Measurements from ENCODE around the gene CEP164.
A peak's percentile ranks its signal among the peaks of the same experiment; 100 is the strongest.

CEP164 gene

DNA sequence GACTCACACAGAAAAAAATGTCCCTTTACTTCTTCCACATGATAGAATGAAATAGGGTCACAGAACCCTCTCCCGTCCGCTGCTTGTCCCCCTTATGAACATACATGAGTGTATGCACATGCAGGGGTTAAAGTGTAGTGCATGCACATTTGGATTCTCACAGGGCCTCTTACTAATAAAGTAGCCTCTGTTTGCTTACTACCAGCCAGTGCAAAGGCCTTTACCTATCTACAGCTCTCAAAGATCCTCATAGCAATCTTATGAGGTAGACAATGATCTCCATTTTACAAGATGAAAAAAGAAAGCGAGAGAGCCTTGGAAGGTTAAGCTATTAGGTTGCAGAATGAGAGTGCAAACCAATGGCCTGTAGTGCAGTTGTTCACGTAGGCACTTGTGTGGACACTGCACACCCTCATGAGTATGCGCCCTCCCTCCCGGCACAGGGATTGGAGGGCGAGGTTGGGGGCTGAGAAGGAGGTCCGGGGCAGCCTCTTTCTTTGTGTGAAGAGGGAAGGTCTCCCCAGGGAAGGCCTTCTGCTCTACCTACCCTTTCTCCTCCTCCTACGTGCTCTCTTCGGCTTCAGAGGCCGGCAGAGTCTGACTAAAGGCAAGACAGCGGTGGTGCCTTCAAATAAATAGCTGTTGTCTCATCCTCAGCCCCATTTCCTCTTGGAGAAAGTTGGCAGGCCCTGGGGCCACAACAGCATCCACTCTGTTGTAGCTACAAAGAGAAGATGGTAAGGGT, 91.3 kb downstream of the CEP164 start:
- WGBS (ENCODE audit: insufficient coverage, insufficient read length): no CpG with 5 or more reads among the region's 12 CpGs
- no peak for DNase-seq (ENCODE audit: low read depth, low spot score)
- no peak overlapping the region for H3K27ac ChIP-seq (ENCODE audit: low read length)
- H3K4me3 ChIP-seq (ENCODE audit: low read length): no peak overlapping the region
- H3K27me3 ChIP-seq (ENCODE audit: control insufficient read depth, insufficient read depth, low read length): no peaks in the 10 kb centered on the region
- H3K9me3 ChIP-seq (ENCODE audit: control insufficient read depth, insufficient read depth, low read length): no peaks in the 10 kb centered on the region
- H3K4me1 ChIP-seq (ENCODE audit: control insufficient read depth, insufficient read depth, low read length): no peaks in the 10 kb centered on the region
- no peaks in the 10 kb centered on the region for H3K36me3 ChIP-seq (ENCODE audit: control insufficient read depth, insufficient read depth, low read length)

DNA sequence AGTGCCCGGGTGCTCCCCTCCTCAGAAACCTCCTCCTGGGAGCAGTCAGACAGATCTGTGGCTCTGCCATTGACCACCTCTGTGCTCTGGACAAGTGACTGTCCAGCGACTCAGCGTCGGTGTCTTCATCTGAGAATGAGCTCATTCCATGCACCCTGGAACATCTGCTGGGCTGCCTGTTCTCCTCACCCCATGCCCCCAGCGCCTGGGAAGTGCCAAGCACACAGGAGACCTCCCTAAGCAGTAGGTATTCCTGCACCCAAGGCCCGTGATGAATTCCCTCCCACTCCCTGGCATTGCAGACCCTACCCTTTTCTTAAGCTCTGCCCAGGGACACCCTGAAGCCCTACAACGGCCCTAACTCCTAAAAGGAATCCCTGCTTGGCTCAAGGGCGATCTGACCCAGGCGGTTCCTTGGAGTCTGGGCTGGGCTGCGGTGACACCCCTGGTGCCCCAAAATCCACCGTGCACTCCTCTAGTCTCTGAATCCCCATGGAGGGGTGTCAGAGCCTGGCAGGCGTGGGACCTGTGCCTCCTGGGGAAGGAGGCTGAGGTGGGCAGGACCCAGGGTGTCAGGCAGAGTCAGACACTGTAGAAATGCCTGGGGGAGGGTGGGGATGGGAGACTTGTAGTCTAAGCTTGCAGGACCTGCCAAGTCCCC, 92.0 kb downstream of the CEP164 start:
- H3K9me3 ChIP-seq (ENCODE audit: control insufficient read depth, insufficient read depth, low read length): no peaks in the 10 kb centered on the region
- no peaks in the 10 kb centered on the region for H3K36me3 ChIP-seq (ENCODE audit: control insufficient read depth, insufficient read depth, low read length)
- no peak for DNase-seq (ENCODE audit: low read depth, low spot score)
- no peaks in the 10 kb centered on the region for H3K27me3 ChIP-seq (ENCODE audit: control insufficient read depth, insufficient read depth, low read length)
- WGBS (ENCODE audit: insufficient coverage, insufficient read length): no CpG with 5 or more reads among the region's 12 CpGs
- no peaks in the 10 kb centered on the region for H3K4me1 ChIP-seq (ENCODE audit: control insufficient read depth, insufficient read depth, low read length)
- H3K4me3 ChIP-seq (ENCODE audit: low read length): no peak overlapping the region
- no peak overlapping the region for H3K27ac ChIP-seq (ENCODE audit: low read length)

DNA sequence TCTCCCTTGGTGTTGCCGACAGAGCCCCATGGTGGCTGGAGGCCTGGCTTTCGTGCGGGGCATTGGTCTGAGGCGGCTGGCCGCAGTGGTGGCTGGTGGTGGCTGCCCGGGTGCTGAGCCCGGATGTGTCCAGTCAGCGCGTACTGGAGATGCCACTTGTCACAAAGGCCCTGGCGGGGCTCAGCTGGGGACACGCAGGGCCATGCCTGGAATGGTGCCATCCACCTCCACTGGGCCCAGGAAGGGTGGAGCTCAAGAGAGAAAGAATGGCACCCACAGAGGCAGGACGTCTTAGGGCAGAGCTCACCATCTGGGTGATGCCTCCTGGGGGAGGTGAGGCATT, 92.5 kb downstream of the CEP164 start:
- Histone ChIP-seq H3K9me3 (ENCODE audit: control insufficient read depth, insufficient read depth, low read length) (no peaks in the 10 kb centered on the region), H3K27ac (ENCODE audit: low read length) (no peak overlapping the region), H3K4me3 (ENCODE audit: low read length) (no peak overlapping the region), H3K4me1 (ENCODE audit: control insufficient read depth, insufficient read depth, low read length) (no peaks in the 10 kb centered on the region), H3K27me3 (ENCODE audit: control insufficient read depth, insufficient read depth, low read length) (no peaks in the 10 kb centered on the region), H3K36me3 (ENCODE audit: control insufficient read depth, insufficient read depth, low read length) (no peaks in the 10 kb centered on the region)
- DNase-seq (ENCODE audit: low read depth, low spot score): no peak
- WGBS (ENCODE audit: insufficient coverage, insufficient read length): no CpG with 5 or more reads among the region's 12 CpGs

DNA sequence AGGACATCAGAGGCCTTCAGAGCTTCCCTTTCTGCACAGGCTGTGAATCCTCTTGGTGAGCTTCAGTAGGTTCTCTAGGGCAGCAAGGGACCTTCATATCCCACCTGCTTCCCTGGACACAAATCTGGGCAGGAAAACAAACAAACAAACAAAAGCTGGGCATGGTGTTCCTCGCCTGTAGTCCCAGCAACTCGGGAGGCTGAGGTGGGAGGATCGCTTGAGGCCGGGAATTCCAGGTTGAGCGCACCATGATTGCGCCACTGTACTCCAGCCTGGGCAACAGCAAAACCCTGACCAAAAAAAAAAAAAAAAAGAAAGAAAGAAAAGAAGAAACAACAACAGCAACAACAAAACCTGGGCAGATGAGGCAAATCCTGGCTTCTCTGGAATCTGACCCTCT, 92.9 kb downstream of the CEP164 start:
- H3K4me3 ChIP-seq (ENCODE audit: low read length): no peak overlapping the region
- H3K27ac ChIP-seq (ENCODE audit: low read length): no peak overlapping the region
- DNase-seq (ENCODE audit: low read depth, low spot score): no peak
- H3K36me3 ChIP-seq (ENCODE audit: control insufficient read depth, insufficient read depth, low read length): no peaks in the 10 kb centered on the region
- H3K9me3 ChIP-seq (ENCODE audit: control insufficient read depth, insufficient read depth, low read length): no peaks in the 10 kb centered on the region
- H3K27me3 ChIP-seq (ENCODE audit: control insufficient read depth, insufficient read depth, low read length): no peaks in the 10 kb centered on the region
- no CpG with 5 or more reads among the region's 6 CpGs for WGBS (ENCODE audit: insufficient coverage, insufficient read length)
- H3K4me1 ChIP-seq (ENCODE audit: control insufficient read depth, insufficient read depth, low read length): no peaks in the 10 kb centered on the region

DNA sequence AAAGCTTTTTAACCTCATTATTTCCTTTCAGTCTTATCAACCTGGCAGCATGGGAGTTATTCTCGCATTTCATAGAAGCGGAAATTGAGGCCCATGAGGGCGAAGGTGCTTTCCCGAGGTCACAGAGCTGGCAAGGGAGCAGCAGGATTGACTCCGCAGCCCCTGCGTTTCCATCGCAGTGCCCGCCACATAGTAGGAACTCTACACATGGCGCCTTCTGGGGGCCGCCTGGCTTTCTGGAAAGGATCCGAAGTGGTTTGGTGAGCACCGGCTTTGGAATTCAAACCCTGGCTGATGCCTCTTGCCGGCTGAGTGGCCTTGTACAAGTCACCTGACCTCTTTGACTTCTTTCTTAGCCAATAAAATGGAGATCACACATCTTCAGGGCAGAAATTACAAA, 93.4 kb downstream of the CEP164 start:
- Histone ChIP-seq H3K27ac (ENCODE audit: low read length) (no peak overlapping the region), H3K9me3 (ENCODE audit: control insufficient read depth, insufficient read depth, low read length) (no peaks in the 10 kb centered on the region), H3K27me3 (ENCODE audit: control insufficient read depth, insufficient read depth, low read length) (no peaks in the 10 kb centered on the region), H3K4me3 (ENCODE audit: low read length) (no peak overlapping the region), H3K4me1 (ENCODE audit: control insufficient read depth, insufficient read depth, low read length) (peaks cover under 1% of the 10 kb centered on the region; the same call in 1 of the 2 replicates), H3K36me3 (ENCODE audit: control insufficient read depth, insufficient read depth, low read length) (no peaks in the 10 kb centered on the region)
- DNase-seq (ENCODE audit: low read depth, low spot score): no peak
- WGBS (ENCODE audit: insufficient coverage, insufficient read length): no CpG with 5 or more reads among the region's 13 CpGs

DNA sequence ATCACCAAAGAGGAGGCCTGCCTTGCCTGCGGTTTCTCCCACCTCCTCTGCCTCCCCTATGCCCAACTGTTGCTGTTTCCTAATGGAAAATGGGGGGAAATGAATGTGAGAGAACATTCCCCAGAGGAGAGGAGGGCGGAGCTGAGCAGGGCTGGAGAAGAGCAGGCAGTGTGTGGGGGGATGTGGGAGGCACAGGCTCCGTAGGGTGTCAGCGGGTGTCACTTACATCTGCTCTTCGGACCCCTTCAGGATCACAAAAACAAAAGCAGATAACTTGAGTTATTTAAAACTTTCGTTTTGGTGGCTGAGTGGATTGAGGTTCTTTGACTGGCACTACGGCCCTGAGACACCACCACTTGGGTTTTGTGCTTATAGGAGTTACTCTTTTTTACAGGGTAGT, 93.8 kb downstream of the CEP164 start:
- peaks cover 1% of the 10 kb centered on the region; the same call in 1 of the 2 replicates for H3K4me1 ChIP-seq (ENCODE audit: control insufficient read depth, insufficient read depth, low read length)
- no peaks in the 10 kb centered on the region for H3K36me3 ChIP-seq (ENCODE audit: control insufficient read depth, insufficient read depth, low read length)
- no peaks in the 10 kb centered on the region for H3K27me3 ChIP-seq (ENCODE audit: control insufficient read depth, insufficient read depth, low read length)
- H3K4me3 ChIP-seq (ENCODE audit: low read length): no peak overlapping the region
- H3K27ac ChIP-seq (ENCODE audit: low read length): no peak overlapping the region
- H3K9me3 ChIP-seq (ENCODE audit: control insufficient read depth, insufficient read depth, low read length): no peaks in the 10 kb centered on the region
- DNase-seq (ENCODE audit: low read depth, low spot score): no peak
- no CpG with 5 or more reads among the region's 7 CpGs for WGBS (ENCODE audit: insufficient coverage, insufficient read length)

DNA sequence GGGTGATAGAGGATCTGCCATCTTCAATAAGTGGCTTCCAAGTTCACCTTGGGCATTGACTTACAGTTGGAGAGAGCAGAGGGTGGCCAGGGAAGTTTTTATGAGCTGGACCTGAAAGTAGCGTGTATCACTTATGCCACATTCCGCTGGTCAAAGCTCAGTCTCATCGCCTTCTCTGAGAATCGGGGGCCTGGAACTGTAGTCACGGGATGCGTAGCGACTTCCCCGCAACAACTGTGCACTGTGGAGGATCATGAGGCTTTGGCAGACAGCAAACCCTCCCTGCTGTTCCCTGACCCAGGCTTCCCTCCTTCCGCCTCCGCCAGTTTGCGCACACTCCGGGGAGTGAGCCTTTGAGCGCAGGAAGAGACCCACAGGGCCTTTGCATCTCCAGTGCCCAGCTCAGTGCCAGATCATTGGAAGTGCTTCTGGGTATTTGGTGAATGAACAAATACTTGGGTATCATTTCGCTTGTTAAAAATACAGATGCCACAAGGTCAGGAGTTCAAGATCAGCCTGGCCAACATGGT, 95.5 kb downstream of the CEP164 start:
- DNase-seq (ENCODE audit: low read depth, low spot score): no peak
- Histone ChIP-seq H3K4me3 (ENCODE audit: low read length) (no peak overlapping the region), H3K27me3 (ENCODE audit: control insufficient read depth, insufficient read depth, low read length) (no peaks in the 10 kb centered on the region), H3K36me3 (ENCODE audit: control insufficient read depth, insufficient read depth, low read length) (no peaks in the 10 kb centered on the region), H3K27ac (ENCODE audit: low read length) (no peak overlapping the region), H3K4me1 (ENCODE audit: control insufficient read depth, insufficient read depth, low read length) (peaks cover 1% of the 10 kb centered on the region; the same call in 1 of the 2 replicates), H3K9me3 (ENCODE audit: control insufficient read depth, insufficient read depth, low read length) (no peaks in the 10 kb centered on the region)
- WGBS (ENCODE audit: insufficient coverage, insufficient read length): no CpG with 5 or more reads among the region's 14 CpGs

DNA sequence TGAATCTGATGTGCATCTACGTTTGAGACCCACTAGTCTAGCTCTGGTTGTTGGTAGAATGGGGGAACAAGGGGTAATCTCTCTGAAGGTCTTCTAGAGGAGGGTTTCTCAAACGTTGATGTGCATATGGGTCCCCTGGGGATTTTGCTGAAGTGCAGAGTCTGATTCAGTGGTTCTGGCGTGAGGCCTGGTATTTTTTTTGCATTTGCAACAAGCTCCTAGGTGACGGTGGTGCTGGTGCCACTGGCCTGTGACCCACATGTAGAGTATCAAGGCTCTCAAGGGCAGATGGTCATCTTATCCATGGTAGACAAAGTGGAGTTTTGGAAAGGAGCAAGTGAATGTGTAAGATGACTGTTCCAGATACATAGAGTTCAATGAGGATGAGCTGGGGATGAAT, 97.1 kb downstream of the CEP164 start:
- Histone ChIP-seq H3K9me3 (ENCODE audit: control insufficient read depth, insufficient read depth, low read length) (no peaks in the 10 kb centered on the region), H3K27ac (ENCODE audit: low read length) (no peak overlapping the region), H3K36me3 (ENCODE audit: control insufficient read depth, insufficient read depth, low read length) (no peaks in the 10 kb centered on the region), H3K4me3 (ENCODE audit: low read length) (no peak overlapping the region), H3K4me1 (ENCODE audit: control insufficient read depth, insufficient read depth, low read length) (peaks cover 3% of the 10 kb centered on the region), H3K27me3 (ENCODE audit: control insufficient read depth, insufficient read depth, low read length) (no peaks in the 10 kb centered on the region)
- no peak for DNase-seq (ENCODE audit: low read depth, low spot score)
- WGBS (ENCODE audit: insufficient coverage, insufficient read length): no CpG with 5 or more reads among the region's 4 CpGs

DNA sequence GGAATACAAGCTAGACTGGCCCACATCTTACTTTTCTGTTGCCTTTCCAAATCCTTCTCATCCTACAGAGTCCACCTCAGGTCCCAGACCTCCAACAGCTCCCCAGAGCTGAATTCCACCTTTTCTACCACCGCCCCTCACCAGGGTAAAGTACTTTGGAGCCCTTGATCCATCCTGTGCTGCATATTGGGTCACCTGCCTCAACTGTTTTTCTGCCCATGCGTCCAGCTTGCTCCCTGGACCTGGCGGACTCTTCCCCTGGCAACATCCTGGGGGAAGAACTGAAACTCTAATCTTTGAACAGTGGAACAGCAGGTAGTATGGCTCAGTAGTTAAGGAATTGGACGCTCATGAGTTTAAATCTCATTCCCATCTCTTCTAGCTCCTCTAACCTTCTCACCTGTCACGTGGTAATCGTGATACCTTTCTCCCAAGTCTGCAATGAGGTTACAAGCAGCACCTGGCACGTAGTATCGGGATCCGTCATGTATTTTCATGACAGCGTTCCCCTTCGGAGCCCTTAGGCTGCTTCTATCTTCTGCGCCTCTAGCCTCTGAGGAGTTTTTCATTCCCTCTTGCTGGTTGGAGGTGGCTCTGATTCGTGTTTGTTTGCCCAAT, 98.1 kb downstream of the CEP164 start:
- Histone ChIP-seq H3K36me3 (ENCODE audit: control insufficient read depth, insufficient read depth, low read length) (no peaks in the 10 kb centered on the region), H3K4me1 (ENCODE audit: control insufficient read depth, insufficient read depth, low read length) (peaks cover 7% of the 10 kb centered on the region), H3K4me3 (ENCODE audit: low read length) (no peak overlapping the region), H3K9me3 (ENCODE audit: control insufficient read depth, insufficient read depth, low read length) (no peaks in the 10 kb centered on the region), H3K27ac (ENCODE audit: low read length) (no peak overlapping the region), H3K27me3 (ENCODE audit: control insufficient read depth, insufficient read depth, low read length) (no peaks in the 10 kb centered on the region)
- WGBS (ENCODE audit: insufficient coverage, insufficient read length): no CpG with 5 or more reads among the region's 13 CpGs
- no peak for DNase-seq (ENCODE audit: low read depth, low spot score)

DNA sequence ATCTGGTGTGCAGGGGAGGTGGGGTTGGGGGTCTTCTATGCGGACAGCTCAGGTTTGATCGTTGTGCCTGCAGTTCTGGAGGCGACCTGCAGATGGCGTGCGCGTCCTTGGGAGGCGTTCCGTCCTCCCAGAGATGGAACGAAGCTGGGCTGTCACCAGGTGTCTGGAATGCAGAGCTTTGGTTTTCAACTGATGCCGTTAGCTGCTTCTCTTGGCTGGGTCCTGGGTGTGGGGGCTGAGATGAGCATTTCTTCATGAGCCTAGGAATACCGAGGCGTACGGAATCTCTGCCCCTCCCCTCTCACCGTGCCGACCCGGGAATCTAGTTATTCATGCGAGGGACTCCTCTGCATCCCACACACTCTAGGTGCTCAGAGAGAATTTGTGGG, 98.6 kb downstream of the CEP164 start:
- Histone ChIP-seq H3K9me3 (ENCODE audit: control insufficient read depth, insufficient read depth, low read length) (no peaks in the 10 kb centered on the region), H3K27ac (ENCODE audit: low read length) (no peak overlapping the region), H3K4me3 (ENCODE audit: low read length) (no peak overlapping the region), H3K4me1 (ENCODE audit: control insufficient read depth, insufficient read depth, low read length) (peaks cover 7% of the 10 kb centered on the region), H3K36me3 (ENCODE audit: control insufficient read depth, insufficient read depth, low read length) (no peaks in the 10 kb centered on the region), H3K27me3 (ENCODE audit: control insufficient read depth, insufficient read depth, low read length) (no peaks in the 10 kb centered on the region)
- WGBS (ENCODE audit: insufficient coverage, insufficient read length): no CpG with 5 or more reads among the region's 17 CpGs
- peak; percentile 55 for DNase-seq (ENCODE audit: low read depth, low spot score)
